PC-9 (cell line): ENCODE data around the gene MYO16.

Experiments
- CTCF ChIP-seq: fragments of 200-600 bp; sonication (generic); conservative IDR thresholded peaks from 2 replicates; pipeline ENCODE4 v1.6.1; 2017; ENCODE audit warnings: mixed run types, antibody characterized with exemption, mild to moderate bottlenecking, moderate library complexity
- EZH2 ChIP-seq: fragments of 200-600 bp; sonication (generic); IDR thresholded peaks from 2 replicates; pipeline ENCODE4 v1.8.0; 2017; ENCODE audit warnings: antibody characterized with exemption, low read depth

GRCh38 chr13:108742701-108743451 lies 113.5 kb downstream of the MYO16 start:
- TF ChIP-seq CTCF = no peak
- TF ChIP-seq EZH2 = no peak
